ENCODE data around the gene GNAS-AS1. TPM values are rescaled to one million over a fixed set of nuclear protein-coding genes. Genes with fewer than 3 reads are reported as not detected.
A peak's percentile ranks its signal among the peaks of the same experiment; 100 is the strongest.

GNAS-AS1 gene
- total RNA-seq, 4 donors from 2014 or later = 0.55 to 1.1 TPM; not detected in 2

DNA sequence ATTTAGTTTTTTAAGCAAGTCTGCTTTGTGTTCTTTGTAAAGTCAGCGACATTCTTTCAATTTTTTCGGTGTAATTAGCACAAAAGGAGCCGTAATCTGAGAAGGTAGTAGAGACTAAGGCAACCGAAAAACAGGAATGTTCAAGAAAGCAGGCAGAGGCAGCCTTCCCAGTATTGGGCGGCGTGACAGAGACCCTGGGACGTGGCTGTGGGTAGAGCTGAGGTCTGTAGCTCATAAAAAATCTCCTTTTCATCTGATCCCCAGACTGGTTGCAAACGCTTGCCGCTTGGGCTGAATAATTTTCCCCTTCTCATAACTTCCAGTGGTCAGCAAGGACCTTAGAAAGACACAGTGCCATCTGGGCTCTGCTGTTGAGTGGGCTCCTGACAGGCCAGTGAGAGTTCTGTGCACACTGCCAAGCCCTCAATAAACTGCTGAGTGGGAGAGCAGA, 32.6 kb upstream of the GNAS-AS1 start:
- intact Hi-C loops (cut with DNase I; ENCODE audit: low total_unique reads) (no loop called here), in situ Hi-C loops (cut with MboI; ENCODE audit: low pct_ligation_motif_present in 1 of 4, low pct_unique_long_range_greater_than_20kb in 1 of 4, low sequenced_read_pairs in 3 of 4) (no loop called here)
- no peaks in the 10 kb centered on the region for H3K27me3 ChIP-seq
- H3K9me3 ChIP-seq = no peaks in the 10 kb centered on the region
- H3K36me3 ChIP-seq = no peaks in the 10 kb centered on the region
- WGBS, 2 donors (ENCODE audit: low coverage in 1 of 2) = 91 to 97% methylated on average over 8 to 9 of the region's 9 CpGs
- TF ChIP-seq, protein P1, sequence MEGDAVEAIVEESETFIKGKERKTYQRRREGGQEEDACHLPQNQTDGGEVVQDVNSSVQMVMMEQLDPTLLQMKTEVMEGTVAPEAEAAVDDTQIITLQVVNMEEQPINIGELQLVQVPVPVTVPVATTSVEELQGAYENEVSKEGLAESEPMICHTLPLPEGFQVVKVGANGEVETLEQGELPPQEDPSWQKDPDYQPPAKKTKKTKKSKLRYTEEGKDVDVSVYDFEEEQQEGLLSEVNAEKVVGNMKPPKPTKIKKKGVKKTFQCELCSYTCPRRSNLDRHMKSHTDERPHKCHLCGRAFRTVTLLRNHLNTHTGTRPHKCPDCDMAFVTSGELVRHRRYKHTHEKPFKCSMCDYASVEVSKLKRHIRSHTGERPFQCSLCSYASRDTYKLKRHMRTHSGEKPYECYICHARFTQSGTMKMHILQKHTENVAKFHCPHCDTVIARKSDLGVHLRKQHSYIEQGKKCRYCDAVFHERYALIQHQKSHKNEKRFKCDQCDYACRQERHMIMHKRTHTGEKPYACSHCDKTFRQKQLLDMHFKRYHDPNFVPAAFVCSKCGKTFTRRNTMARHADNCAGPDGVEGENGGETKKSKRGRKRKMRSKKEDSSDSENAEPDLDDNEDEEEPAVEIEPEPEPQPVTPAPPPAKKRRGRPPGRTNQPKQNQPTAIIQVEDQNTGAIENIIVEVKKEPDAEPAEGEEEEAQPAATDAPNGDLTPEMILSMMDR (IDR thresholded peaks at IDR 0.05) = no peak
- TF ChIP-seq POLR2AphosphoS5 (IDR thresholded peaks at IDR 0.05) (no peak), EP300 (IDR thresholded peaks at IDR 0.05; ENCODE audit: low read depth) (no peak), POLR2A (IDR thresholded peaks at IDR 0.05) (no peak)
- H3K27ac ChIP-seq = no peak overlapping the region
- DNase-seq = no peak
- peaks cover 0 to 5% (median 0%) of the 10 kb centered on the region in 4 donors for H3K4me1 ChIP-seq
- no peak overlapping the region for H3K4me3 ChIP-seq

DNA sequence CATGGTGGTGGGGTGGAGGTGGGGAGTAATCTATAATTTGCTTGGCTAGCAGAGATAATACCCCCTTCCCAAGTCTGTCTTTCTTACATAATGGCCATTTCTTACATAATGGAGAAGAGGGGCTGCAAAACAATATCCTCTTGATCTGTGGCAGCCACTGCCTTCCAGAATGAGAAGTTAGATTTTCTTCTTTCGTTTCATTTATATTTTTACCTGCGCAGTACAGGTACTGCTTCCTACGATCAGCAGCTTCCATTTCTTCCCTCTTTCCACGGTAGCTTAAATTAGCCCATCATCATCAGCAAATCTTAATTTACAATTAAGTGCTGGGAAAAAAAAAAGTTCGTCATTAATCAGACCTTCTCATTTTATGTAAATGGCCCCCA, 32.0 kb upstream of the GNAS-AS1 start:
- TF ChIP-seq POLR2AphosphoS5 (IDR thresholded peaks at IDR 0.05) (no peak), POLR2A (IDR thresholded peaks at IDR 0.05) (no peak), EP300 (IDR thresholded peaks at IDR 0.05; ENCODE audit: low read depth) (no peak)
- TF ChIP-seq, protein P1 (IDR thresholded peaks at IDR 0.05) = no peak
- Histone ChIP-seq H3K27me3 (no peaks in the 10 kb centered on the region), H3K27ac (no peak overlapping the region), H3K36me3 (no peaks in the 10 kb centered on the region), H3K4me1 (peaks cover 0 to under 1% (median 0%) of the 10 kb centered on the region in 4 donors), H3K4me3 (no peak overlapping the region), H3K9me3 (no peaks in the 10 kb centered on the region)
- in situ Hi-C loops (cut with MboI; ENCODE audit: low pct_ligation_motif_present in 1 of 4, low pct_unique_long_range_greater_than_20kb in 1 of 4, low sequenced_read_pairs in 3 of 4) = no loop called here
- intact Hi-C loops (cut with DNase I; ENCODE audit: low total_unique reads) = no loop called here
- DNase-seq = no peak
- 84 to 85% methylated on average over 4 to 5 of the region's 5 CpGs for WGBS, 2 donors (ENCODE audit: low coverage in 1 of 2)

DNA sequence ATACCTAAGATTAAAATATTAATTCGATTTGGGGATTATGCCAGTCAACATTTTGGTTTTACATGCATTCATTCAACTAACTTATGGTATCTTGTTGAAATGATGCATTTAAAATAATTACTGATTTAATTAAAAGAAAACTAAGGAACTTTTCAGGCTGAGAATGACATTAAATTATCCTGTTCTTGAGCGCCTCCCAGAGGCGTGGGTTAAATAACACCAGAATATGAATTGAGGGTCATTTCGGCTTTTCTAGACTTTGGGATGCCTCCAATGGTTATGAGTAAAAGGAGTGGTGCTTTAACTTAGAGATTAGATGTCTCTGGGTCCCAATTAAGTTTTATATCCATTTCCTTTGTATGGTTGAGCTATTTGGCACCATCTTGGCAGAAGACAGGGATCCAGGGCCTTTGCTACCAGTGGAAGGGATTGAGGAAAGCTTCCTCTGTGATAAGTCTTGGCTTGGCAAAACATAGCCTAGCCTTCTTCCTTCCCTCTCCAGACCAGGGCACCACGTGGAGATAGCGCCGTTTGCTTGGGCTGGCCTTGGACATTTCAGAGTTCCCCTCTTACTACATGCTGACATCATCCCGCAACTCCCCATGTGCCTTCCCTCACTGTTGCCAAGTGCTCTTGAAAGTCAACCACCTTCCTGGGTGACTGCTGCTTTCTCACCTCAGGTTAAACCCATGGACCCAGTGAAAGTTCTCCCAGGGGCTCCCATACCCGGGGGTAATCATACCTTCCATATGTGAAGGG, 30.5 kb upstream of the GNAS-AS1 start:
- intact Hi-C loops (cut with DNase I; ENCODE audit: low total_unique reads) (no loop called here), in situ Hi-C loops (cut with MboI; ENCODE audit: low pct_ligation_motif_present in 1 of 4, low pct_unique_long_range_greater_than_20kb in 1 of 4, low sequenced_read_pairs in 3 of 4) (no loop called here)
- WGBS, 2 donors (ENCODE audit: low coverage in 1 of 2) = 83 to 97% methylated on average over 4 to 9 of the region's 9 CpGs
- DNase-seq = no peak
- Histone ChIP-seq H3K4me3 (no peak overlapping the region), H3K27ac (no peak overlapping the region), H3K36me3 (no peaks in the 10 kb centered on the region), H3K9me3 (no peaks in the 10 kb centered on the region), H3K27me3 (no peaks in the 10 kb centered on the region), H3K4me1 (no peaks in the 10 kb centered on the region)
- no peak for TF ChIP-seq POLR2A (IDR thresholded peaks at IDR 0.05)
- no peak for TF ChIP-seq POLR2AphosphoS5 (IDR thresholded peaks at IDR 0.05)
- TF ChIP-seq, protein P1 (IDR thresholded peaks at IDR 0.05) = peak in 2 of 5 experiments; percentile 11 to 13

DNA sequence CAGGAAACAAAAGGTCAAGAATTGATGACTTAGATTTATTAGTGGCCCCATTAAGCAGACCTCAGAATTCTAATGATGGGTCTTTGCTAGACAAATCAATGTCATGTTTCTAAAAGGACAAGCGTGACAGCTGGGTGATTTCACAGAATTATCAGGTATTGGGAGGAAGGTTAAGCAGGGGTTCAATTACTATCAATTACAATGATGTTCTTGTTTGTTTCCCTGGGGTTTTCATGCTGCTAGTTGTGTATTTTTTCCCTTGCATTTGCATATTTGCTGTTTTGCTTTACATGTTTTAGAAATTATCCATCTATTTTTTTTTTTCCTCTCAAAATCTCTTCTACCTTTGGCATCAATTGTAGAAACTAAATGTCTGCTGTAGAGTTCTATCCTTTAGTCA, 29.7 kb upstream of the GNAS-AS1 start:
- in situ Hi-C loops (cut with MboI; ENCODE audit: low pct_ligation_motif_present in 1 of 4, low pct_unique_long_range_greater_than_20kb in 1 of 4, low sequenced_read_pairs in 3 of 4) (no loop called here), intact Hi-C loops (cut with DNase I; ENCODE audit: low total_unique reads) (no loop called here)
- no peak for DNase-seq
- no peak for TF ChIP-seq POLR2AphosphoS5 (IDR thresholded peaks at IDR 0.05)
- TF ChIP-seq POLR2A (IDR thresholded peaks at IDR 0.05) = no peak
- TF ChIP-seq, protein P1 (IDR thresholded peaks at IDR 0.05) = no peak
- TF ChIP-seq EP300 (IDR thresholded peaks at IDR 0.05; ENCODE audit: low read depth) = no peak
- no peaks in the 10 kb centered on the region for H3K36me3 ChIP-seq
- H3K27me3 ChIP-seq = no peaks in the 10 kb centered on the region
- H3K4me3 ChIP-seq = no peak overlapping the region
- no peaks in the 10 kb centered on the region for H3K9me3 ChIP-seq
- no peak overlapping the region for H3K27ac ChIP-seq
- no peaks in the 10 kb centered on the region for H3K4me1 ChIP-seq
- 83 to 97% methylated on average over 1 of the region's 1 CpG for WGBS, 2 donors (ENCODE audit: low coverage in 1 of 2)

Data from transverse colon (tissue), 4 donors.